ENCODE measurements around the gene KCNIP1.

- TF ChIP-seq, protein P1, sequence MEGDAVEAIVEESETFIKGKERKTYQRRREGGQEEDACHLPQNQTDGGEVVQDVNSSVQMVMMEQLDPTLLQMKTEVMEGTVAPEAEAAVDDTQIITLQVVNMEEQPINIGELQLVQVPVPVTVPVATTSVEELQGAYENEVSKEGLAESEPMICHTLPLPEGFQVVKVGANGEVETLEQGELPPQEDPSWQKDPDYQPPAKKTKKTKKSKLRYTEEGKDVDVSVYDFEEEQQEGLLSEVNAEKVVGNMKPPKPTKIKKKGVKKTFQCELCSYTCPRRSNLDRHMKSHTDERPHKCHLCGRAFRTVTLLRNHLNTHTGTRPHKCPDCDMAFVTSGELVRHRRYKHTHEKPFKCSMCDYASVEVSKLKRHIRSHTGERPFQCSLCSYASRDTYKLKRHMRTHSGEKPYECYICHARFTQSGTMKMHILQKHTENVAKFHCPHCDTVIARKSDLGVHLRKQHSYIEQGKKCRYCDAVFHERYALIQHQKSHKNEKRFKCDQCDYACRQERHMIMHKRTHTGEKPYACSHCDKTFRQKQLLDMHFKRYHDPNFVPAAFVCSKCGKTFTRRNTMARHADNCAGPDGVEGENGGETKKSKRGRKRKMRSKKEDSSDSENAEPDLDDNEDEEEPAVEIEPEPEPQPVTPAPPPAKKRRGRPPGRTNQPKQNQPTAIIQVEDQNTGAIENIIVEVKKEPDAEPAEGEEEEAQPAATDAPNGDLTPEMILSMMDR (IDR thresholded peaks at IDR 0.05) = no peak
- TF ChIP-seq POLR2A (IDR thresholded peaks at IDR 0.05) = no peak
These were observed 49.4 kb downstream of the KCNIP1 start for GRCh38 chr5:170553218-170553617.

All from heart left ventricle (tissue), 13 donors.